ENCODE data around the gene AFTPH.

Gene AFTPH

DNA sequence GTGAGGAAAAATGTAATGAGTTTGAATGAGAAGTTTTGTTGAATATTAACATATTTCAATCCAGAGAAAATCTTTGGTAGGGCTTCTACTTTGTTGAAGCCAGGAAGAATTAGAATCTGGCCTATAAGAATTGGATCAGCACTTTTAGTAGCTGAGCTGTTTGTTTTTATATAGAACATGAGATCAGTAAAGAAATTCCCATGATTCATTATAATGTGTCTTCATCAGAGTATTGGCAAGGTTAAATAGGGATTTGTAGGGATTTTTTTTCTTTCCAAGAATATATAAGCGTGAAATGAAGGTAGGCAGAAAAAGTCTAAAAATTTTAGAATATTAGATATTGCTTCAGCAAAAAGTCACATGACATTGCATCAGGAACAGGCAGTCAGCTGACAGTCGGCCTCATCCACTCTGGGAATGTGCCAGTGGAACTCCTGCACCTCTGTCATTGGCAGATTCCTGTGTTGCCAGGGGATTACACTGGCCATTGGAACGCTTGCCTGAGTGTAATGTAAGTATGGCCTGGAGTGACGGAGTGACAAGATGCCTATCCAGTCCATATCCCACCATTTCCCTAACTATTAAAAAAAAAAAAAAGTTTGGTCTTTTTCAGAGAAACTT lies 69.0 kb downstream of the AFTPH start:
- DNase-seq: no peak

DNA sequence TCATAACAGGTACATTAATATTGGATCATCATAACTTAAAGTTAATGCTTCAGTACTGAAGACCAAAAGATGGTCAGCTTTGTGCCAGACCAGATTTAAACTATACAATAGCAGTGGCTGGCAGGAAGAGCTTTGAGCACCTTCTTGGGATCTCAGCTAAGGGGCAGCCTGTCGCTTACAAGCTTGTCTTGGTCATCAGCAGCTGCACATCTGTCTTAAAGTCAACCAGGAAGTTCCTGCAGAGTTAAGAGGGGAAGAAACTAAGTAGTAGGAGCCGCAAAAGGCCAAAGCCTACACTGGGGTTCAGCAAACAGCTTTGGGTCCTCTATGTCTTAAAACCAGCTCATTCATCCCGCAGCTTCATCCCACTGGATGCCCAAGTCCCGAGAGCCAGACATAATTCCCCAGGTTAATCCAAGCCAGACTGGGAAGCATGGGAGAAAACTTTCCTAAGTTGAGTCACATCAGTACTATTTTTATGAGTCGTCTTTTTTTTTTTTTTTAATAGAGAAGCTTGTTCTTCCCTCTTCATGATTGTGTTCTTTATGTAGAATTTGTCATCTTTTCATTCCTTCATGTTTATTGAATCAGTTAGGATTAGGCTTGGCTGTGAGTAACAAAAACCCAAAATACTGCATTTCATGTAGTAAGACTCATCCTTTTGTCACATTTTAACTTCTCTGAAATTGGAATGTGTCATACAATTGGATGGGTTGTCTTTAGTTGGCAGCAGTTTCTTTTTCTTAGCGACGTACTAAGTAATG lies 70.3 kb downstream of the AFTPH start:
- no peak for DNase-seq

DNA sequence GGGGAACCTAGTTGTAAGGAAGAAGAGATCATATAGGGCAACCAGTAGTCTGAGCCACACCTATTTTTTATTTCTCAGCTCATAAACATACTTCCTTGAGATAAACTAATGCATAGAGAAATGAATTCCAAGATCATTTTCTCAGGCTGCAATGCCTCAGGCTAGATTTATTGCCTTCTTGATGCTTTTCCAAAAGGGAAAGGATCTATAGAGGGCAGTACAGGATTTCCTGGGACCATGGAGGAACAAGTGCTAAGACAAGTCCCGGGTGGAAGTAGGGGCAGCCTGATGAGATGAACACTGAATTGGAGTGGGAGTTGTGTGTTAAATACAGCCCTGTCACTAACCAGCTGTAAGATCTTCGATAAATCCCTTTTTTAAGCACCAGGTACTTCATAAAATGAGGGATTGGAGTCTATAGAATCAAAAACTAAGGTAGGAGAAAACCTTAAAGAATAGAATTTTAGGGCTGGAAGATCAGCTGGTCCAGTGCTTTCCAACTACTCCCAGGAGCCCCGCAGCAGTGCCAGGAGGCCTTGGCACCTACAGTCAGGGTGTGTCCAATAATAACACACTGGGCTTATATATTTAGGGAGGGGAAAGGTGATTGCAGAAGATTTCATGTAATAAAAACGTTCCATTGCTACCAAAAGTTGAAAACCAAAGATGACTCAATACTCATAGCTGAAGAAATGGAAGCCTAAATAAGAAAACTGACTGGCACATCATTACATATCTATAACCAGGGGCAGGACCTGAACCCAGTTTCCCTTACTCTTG lies 71.5 kb downstream of the AFTPH start:
- DNase-seq: no peak

DNA sequence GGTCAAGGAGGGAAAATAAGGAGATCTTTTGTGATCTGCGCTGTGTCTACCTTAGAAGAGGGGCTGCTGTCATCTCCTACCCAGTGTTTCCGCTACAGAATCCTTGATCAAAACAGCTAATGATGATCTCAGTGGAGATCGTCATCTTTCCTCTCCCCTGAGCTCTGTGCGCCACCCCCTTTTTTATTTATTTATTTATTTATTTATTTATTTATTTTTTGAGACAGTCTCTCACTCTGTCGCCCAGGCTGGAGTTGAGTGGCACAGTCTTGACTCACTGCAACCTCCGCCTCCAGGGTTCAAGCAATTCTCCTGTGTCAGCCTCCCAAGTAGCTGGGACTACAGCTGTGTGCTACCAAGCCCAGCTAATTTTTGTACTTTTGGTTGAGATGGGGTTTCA lies 74.1 kb downstream of the AFTPH start:
- DNase-seq: no peak

DNA sequence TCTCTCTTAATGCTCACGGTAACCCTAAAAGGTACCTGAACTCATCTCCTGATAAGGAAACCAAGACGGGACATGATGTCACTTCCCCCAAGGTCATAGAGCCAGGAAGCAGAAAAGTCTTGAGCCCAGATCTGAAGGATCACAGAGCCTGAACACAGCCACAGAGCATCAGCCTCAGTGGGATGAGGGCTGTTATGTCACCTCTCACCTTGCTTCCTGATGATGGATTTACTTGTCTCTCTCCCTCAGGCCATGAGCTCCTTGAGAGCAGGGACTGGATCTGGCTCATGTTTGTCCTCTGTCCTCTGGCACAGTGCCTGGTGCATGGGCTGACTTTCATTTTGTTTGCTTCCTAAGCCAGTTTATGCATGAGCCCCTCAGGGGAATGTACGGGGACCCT lies 75.3 kb downstream of the AFTPH start:
- DNase-seq: no peak

DNA sequence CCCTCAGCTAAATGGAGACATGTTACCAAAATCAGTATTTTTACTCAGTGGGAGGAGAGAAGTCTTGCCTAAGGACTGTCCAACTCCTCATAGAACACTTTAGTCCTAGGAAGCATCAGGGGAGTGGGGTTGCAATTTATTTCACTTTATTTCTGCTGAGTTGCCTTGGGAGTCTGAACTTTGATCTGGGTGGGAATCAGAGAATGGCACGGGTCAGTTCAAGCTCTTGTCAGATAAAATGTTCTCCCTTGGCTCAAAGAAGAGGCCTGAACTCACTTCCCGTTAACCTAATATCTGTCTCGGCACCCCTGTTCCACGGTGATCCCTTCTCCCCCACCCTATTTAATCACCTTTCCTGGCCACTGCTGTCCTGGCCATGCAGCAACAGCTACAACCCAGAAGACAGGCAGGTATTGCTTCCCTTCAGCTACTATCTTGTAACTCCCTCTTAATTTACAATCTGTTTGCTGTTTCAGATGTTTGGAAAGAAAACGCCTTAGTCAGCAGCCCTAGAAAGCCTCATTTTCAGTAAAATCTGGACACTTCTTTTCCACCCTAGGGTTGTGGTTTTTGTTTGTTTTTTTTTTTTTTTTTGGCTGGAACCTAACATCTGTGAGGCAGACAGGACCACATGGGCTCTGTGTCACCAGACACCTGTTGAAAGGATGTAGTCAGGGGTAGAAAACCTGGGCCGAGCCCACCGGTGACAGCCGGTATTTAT lies 77.1 kb downstream of the AFTPH start:
- no peak for DNase-seq

DNA sequence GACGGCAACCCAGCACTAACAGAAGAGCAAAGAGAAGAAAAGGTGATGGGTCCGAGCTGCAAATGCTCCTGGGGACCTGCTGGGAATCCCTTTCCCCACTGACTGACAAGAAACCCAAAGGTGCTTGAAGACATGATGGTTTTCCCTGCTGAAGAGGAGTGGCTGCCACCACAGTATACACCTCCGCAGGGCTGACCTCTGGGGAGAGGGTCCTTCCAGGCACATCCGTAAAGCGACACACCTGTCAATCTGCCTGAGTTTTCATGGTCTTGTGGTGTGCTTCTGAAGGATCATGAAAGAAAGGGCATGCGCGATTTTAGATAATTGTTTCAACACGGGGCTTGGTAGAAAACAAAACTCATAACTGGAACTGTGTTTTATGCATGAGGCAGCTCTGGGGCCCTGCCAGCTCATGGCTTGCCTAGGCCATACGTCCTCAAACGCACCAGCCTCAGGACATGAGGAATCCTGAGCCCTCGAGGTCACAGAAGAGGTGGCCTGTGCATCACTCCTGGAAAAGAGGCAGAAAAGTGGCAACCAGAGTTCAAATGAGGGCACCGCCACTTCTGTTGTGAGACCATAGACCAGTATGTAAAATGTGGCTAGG lies 77.8 kb downstream of the AFTPH start:
- no peak for DNase-seq

DNA sequence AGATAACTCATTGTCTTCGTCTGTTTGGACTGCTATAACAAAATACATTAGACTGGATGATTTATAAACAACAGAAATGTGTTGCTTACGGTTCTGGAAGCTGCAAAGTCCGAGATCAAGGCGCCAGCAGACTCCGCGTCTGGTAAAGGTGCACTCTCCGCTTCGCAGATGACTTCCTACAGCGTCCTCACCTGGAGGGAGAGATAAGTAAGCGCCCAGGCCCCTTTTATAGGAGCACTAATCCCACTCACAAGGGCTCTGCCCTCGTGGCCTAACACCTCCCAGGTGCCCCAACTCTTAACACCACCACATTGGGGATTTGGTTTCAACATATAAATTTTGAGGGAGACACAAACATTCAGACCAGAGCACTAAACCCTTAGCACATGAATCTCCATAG lies 78.3 kb downstream of the AFTPH start:
- no peak for DNase-seq

DNA sequence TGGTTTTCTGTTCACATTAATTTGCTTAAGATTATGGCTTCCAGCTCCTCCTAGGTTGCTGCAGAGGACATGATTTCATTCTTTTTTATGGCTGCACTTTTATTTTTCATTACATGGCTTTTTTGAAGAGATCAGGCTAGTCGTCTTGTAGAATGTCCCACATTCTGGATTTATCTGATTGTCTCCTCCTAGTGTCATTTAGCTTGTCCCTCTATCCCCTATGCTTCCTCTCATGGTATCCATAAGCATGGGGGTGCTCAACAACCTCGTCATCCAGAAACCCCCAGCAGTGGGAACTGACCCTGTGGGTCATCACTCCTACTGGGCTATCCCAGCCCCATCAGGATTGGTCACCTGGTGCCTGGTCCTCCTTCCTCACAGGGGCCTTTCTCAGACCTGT lies 80.0 kb downstream of the AFTPH start:
- DNase-seq: no peak

DNA sequence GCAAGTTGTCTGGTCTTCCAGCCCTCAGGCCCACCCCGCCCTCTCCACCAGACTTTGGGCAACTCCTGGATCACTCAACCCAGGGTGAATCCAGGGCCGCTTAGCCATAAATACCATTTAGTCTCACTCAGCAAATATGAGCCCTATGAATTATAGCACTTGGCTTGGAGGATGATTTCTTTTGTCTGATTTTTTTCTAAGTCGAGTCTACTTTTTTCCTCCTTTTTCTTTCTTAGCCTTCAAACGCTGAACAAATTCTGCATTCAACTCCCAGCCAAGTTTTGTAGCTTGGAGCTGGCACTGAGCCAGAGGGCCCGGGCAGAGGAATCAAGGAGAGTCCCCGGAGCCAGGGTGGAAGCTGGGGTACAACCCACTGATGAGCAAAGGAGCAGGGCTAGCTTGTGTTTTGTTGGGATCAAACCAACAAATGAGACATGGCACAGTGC lies 80.9 kb downstream of the AFTPH start:
- no peak for DNase-seq

DNA sequence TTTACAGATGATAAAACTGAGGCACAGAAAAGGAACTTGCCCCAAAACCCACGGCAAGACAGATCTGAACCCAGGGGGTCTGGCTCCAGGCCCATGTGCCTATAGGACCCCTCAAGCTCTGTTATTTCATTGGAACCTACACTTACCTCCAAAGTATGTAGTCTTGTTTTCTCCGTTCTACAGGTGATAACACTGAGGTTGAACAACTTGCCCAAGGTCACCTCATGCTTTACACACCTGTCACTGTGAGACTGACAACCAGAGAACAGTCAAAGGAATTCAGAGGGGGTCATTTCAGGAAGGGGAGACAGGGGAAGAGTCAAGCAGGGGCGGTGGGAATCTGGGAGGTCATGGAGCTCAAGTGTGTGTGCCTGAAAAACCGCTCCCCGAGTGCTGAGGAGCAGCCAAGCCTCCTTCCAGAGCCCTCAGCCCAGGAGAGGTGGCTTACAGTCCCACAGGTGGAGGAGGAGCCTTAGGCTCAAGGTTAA lies 81.9 kb downstream of the AFTPH start:
- no peak for DNase-seq

DNA sequence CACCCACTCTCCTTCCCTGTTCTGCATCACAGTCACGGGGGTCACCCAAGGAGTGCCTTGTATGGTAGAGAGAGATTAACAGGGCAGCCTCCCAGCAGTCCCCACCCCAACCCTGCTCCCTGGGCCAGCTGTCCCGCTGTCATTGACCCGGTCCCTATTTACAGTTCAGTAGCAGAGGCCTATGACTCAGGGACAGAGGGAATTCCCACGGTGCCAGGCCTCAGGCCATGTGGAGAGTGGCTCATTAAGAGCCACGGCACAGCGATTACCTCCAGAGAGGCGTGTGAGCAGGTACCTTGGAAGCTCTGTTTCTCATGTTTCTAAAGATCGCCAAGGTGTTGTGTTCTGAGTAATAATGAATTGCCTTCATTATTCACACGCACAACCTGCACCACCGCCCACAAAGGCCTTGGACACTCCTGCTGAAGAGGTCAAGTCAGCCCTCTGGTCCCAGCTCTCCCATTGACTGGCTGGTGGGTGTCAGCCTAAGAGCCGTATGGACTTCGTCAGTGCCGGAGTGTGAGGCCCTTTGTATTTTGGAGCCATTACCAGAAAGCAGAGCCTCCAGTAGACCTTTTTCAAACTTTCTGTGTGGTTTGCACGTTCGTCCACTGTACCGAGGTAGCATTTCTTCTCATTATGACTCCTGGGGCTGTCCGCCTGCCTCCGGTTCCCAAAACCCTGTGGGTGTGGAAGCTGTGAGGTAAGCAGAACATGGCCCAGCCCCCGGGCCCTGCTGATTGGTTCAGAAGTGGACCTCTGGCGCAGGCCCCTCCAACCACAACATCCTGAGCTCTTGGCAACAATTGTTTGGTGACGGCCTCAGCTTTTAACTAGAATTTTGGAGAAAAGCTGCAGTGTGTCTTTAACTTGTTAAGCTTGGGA lies 82.6 kb downstream of the AFTPH start:
- peak; percentile 92 for DNase-seq

DNA sequence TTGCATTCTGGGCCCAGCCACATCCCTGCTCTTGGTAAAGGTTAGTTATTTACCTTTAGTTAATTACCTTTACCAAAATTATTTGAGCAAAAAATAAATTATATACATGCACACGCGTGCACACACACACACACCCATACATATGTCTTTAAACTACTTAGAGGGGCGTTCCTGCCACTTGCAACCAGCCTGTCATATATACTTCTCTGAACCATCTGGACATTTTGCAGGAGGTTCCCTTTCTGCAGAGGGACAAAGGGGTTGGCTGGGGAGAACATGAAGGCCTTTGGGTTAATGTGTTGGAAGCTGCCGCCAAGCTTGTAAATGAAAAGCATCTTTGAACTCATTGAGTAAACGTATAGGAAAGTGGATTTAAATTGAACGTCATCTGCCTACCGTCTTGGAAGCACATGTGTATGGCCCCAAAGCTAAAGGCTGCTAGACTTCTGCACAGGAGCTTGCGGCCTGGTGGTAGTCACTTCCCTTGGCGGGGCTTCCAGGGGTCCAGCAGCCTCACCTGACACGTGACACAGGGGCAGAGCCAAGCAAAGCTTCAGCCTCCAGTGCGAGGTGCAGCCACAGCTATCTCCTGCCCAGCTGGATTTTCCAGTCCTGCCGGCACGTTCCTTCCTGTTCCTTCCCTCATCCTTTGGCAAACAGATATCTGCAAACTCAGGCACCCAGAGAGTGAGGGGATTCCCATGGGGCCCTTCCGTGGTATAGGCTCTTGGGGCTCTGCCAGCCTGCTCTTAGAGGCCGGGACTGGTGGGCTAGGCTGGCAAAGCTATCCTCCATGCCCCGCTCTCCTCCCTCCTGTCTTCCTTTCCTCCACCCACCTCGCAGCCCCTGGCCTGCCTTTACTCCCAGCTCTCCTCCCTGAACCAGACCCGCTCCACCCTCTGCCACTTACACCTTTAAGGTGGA lies 83.5 kb downstream of the AFTPH start:
- DNase-seq: no peak

DNA sequence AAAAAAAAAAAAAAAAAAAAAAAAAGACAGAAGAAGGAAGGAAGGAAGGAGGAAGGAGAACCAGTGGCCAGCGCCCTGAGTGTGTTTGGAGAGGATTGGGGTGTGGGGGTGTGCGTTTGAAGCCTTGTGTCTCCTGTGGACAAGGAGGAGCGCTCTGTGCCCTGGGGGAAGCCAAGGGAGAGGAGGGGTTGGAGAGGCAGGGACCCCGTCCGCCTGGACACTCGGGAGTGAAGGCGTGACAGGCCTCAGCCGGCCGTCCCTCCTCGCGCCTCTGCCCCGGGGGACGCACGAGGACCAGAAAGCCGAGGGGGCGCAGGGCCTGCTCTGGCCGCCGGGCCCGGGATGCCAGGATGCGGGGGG lies 84.7 kb downstream of the AFTPH start:
- DNase-seq: no peak

DNA sequence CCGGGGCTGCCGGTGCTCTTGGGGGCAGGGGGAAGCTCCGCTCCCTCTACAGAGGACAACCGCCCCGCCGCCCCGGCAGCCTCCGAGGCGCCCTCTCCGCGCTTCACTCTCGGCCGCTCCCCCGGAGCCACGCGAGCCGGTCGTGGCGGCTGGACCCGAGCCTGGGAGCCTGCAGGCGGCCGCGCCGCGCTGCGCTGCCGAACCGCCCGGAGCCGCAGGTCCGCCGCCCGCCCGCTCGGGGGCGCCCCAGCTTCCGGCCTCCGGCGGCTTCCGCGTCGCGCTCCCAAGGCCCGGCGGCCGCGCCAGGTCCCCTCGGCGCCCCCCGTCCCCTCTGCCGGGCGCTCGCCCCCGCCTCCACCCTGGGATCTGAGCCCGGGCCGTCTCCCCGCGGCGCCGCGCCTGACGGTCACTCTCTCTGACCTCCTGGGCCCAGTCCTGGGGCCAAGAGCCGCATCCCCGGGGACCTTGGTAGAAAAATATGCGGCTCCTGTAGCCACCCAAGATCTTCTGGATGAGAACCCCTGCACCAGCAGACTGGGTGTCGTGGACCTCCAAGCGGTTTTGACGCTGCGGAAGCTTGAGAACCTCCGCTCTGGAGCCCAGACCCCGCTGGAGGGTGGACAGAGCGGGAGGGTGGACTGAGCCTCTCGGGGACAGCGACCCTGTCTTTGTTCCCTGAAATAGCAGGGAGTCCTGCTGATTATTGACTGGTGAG lies 85.3 kb downstream of the AFTPH start:
- DNase-seq: peak; percentile 74

DNA sequence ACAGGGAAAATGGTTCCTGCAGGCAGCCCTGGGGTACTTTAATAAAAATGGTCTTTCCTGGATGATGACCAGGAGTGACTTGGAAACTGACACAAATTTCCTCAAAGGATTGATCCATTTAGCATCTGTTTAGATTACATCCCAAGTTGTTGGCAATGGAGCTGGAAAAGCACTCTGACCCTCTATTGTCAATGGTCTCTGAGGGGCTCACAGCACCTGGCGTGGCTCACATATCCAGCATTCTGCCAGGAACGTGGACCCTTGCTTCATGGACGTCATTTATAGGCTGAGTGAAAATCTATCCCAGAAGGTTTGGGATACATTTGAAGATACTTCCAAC lies 85.8 kb downstream of the AFTPH start:
- DNase-seq: no peak

DNA sequence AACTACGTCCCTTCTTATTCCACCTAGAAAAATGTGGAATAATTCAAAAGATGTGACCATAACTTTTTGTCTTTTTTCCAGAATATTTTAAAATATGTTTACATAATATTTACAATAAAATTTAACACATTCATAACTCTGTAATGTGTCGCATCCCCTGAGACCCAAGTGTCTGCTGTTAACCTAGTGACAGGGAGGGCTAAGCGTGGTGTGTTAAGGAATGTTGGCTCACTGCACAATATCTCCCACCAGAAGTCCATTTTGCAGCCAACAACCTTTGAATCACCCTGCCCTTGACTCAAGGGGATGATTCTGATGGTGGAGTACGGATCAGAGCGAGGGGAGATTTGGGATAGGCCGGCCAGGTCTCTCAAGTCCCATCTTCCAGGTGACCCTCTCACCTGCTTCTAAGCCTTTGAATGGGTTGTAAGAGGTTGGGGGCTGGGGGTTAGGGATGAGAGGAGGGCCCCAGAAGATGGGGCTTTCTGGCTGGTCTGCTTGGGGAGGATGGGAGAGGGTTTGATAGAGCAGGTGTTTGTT lies 86.3 kb downstream of the AFTPH start:
- DNase-seq: no peak

DNA sequence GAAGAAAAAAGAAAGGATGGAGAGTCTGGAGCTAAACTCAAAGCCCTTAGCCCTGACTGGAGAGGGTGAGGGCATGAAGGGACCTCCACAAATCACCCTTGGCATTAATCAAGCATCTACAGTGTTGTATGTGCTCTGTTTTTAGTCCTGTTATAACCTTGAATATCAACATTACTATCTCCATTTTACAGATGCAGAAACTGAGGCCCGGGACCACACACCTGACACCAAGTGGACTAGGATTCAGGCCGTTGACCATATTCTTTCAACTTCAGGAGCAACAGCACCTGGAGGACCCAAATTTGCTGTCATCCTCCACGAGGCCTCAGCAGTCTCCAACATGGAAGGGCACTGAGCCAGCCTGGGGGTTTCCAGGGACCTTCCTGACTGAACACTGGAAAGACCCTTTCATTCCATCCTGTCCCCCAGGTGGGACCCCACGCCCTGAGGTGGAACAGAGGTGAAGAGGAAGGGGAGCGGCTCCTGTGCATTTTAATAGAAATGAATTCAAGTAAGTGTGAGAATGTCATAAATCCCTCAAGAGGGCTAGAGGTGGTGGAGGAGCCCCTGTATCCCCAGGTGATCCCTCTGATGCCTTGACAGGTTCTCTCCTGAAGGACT lies 88.6 kb downstream of the AFTPH start:
- no peak for DNase-seq

DNA sequence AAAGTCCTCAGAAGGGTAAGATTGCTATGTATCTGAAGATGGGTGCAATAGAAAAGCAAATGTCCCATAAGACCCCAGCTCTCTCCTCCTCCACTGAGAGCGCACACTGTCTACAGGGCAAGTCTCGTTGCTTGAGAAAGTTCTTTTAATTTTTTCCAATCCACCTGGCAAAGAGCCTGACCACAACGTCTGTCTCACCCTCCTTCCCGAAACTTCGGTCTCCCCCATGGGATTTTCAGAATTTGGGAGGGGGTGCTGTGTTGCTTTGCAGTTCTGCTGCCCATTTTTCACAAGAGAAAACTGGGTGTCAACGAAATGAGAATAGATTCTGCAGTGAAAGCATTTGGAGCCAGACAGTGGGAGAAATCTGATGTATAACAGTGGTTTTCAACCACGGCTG lies 89.1 kb downstream of the AFTPH start:
- no peak for DNase-seq
